Ishikawa (cell line): ENCODE results near the gene LINGO4.

Experiments used
- CEBPB ChIP-seq: IDR thresholded peaks from 2 replicates; pipeline ENCODE4 v1.6.1; 2012
- CREB1 ChIP-seq: IDR thresholded peaks from 2 replicates; pipeline ENCODE4 v1.6.1; 2012; ENCODE audit warnings: low read depth
- EGR1 ChIP-seq: IDR thresholded peaks from 2 replicates; pipeline ENCODE4 v1.6.1; 2012
- EP300 ChIP-seq: IDR thresholded peaks from 2 replicates; pipeline ENCODE4 v1.6.1; 2012; ENCODE audit warnings: borderline replicate concordance
- FOXM1 ChIP-seq: IDR thresholded peaks from 2 replicates; pipeline ENCODE4 v1.6.1; 2012; ENCODE audit warnings: low read depth, borderline replicate concordance
- MAX ChIP-seq: IDR thresholded peaks from 2 replicates; pipeline ENCODE4 v1.6.1; 2012
- NFIC ChIP-seq: IDR thresholded peaks from 2 replicates; pipeline ENCODE4 v1.6.1; 2012
- RAD21 ChIP-seq: IDR thresholded peaks from 2 replicates; pipeline ENCODE4 v1.6.1; 2012; ENCODE audit warnings: low read depth
- REST ChIP-seq: IDR thresholded peaks from 2 replicates; pipeline ENCODE4 v1.6.1; 2012; ENCODE audit warnings: low read depth, mild to moderate bottlenecking
- TAF1 ChIP-seq: IDR thresholded peaks from 2 replicates; pipeline ENCODE4 v1.6.1; 2012; ENCODE audit warnings: low read depth, mild to moderate bottlenecking
- TCF12 ChIP-seq: IDR thresholded peaks from 2 replicates; pipeline ENCODE4 v1.6.1; 2012; ENCODE audit warnings: low read depth
- TEAD4 ChIP-seq: IDR thresholded peaks from 2 replicates; pipeline ENCODE4 v1.6.1; 2012
- USF1 ChIP-seq: IDR thresholded peaks from 2 replicates; pipeline ENCODE4 v1.6.1; 2012
- YY1 ChIP-seq: IDR thresholded peaks from 2 replicates; pipeline ENCODE4 v1.6.1; 2012; ENCODE audit warnings: low read depth
- ZBTB7A ChIP-seq: IDR thresholded peaks from 2 replicates; pipeline ENCODE4 v1.6.1; 2012; ENCODE audit warnings: low read depth

The LINGO4 gene

GRCh38 chr1:151833172-151833900 is 28.1 kb upstream of the LINGO4 start:
- TF ChIP-seq FOXM1, result no peak
- TF ChIP-seq EP300, result no peak
- no peak for TF ChIP-seq RAD21
- no peak for TF ChIP-seq ZBTB7A
- TF ChIP-seq EGR1, result no peak
- TF ChIP-seq TEAD4, result no peak
- TF ChIP-seq TAF1, result no peak
- TF ChIP-seq REST, result no peak
- TF ChIP-seq CEBPB, result no peak
- TF ChIP-seq NFIC, result no peak
- no peak for TF ChIP-seq CREB1
- TF ChIP-seq TCF12, result no peak
- TF ChIP-seq USF1, result no peak

GRCh38 chr1:151832318-151832980 is 27.2 kb upstream of the LINGO4 start:
- no peak for TF ChIP-seq TAF1
- TF ChIP-seq CEBPB, result peak; percentile 74
- peak; percentile 98 for TF ChIP-seq MAX
- TF ChIP-seq EGR1, result no peak
- TF ChIP-seq FOXM1, result no peak
- TF ChIP-seq TCF12, result 0 out of 2 replicates have a peak, but pooled peaks have one; percentile 40
- no peak for TF ChIP-seq REST
- TF ChIP-seq NFIC, result peak; percentile 82
- no peak for TF ChIP-seq CREB1
- TF ChIP-seq ZBTB7A, result no peak
- TF ChIP-seq YY1, result peak; percentile 58; the same call in 1 of the 2 replicates
- TF ChIP-seq TEAD4, result no peak
- TF ChIP-seq USF1, result peak; percentile 74
- TF ChIP-seq EP300, result no peak
- no peak for TF ChIP-seq RAD21

GRCh38 chr1:151831605-151832004 is 26.4 kb upstream of the LINGO4 start, which contains the start of gene RORC:
TSS of gene RORC (minus strand) at chr1:151831802. CDS start at chr1:151831764, 38 bp downstream.
- peak; percentile 41; the same call in 1 of the 2 replicates for TF ChIP-seq NFIC
- TF ChIP-seq EGR1, result no peak
- TF ChIP-seq RAD21, result no peak
- TF ChIP-seq CREB1, result no peak
- TF ChIP-seq MAX, result 0 out of 2 replicates have a peak, but pooled peaks have one; percentile 35
- no peak for TF ChIP-seq YY1

GRCh38 chr1:151831256-151831591 is 26.0 kb upstream of the LINGO4 start:
- TF ChIP-seq MAX (no peak), REST (no peak), EGR1 (no peak), ZBTB7A (no peak), TAF1 (no peak), CREB1 (no peak), CEBPB (no peak), TEAD4 (no peak), FOXM1 (no peak), USF1 (no peak), RAD21 (no peak), NFIC (no peak), YY1 (no peak), EP300 (no peak), TCF12 (no peak)
